Stomach smooth muscle (tissue), 2 donors: ENCODE data around the gene AP1G1.
"Not testable (repeated sequence)": the region's sequence is repeated elsewhere in the genome, so short reads cannot be mapped to it uniquely, and the experiment has no call there.

ENCODE experiments used
- H3K27ac ChIP-seq: one replicate; pipeline ENCODE4 v1.7.0; 2013; ENCODE audit warnings: mild to moderate bottlenecking, low read length, inconsistent platforms
- H3K27me3 ChIP-seq, 2 donors: one replicate each; pipeline ENCODE4 v1.7.0; 2013; ENCODE audit warnings: low read length in 2 of 2; ENCODE audit not compliant: insufficient read depth in 2 of 2, control insufficient read depth in 1 of 2
- H3K36me3 ChIP-seq, 2 donors: one replicate each; pipeline ENCODE4 v1.7.0; 2013; ENCODE audit warnings: low read length in 2 of 2; ENCODE audit not compliant: control insufficient read depth in 2 of 2, insufficient read depth in 2 of 2
- H3K4me1 ChIP-seq: one replicate; pipeline ENCODE4 v1.7.0; 2013; ENCODE audit warnings: low read length; ENCODE audit not compliant: control insufficient read depth, insufficient read depth
- H3K4me3 ChIP-seq, 2 donors: one replicate each; pipeline ENCODE4 v1.7.0; 2013; ENCODE audit warnings: low read length in 2 of 2
- H3K9ac ChIP-seq, 2 donors: one replicate each; pipeline ENCODE4 v1.7.0; 2013; ENCODE audit warnings: low read length in 2 of 2, mild to moderate bottlenecking in 1 of 2
- H3K9me3 ChIP-seq, 2 donors: one replicate each; pipeline ENCODE4 v1.7.0; 2013; ENCODE audit warnings: low read length in 2 of 2; ENCODE audit not compliant: control insufficient read depth in 2 of 2
- donor health status: healthy.
- donor health status: Pancreatic carcinoma.

The AP1G1 gene

DNA sequence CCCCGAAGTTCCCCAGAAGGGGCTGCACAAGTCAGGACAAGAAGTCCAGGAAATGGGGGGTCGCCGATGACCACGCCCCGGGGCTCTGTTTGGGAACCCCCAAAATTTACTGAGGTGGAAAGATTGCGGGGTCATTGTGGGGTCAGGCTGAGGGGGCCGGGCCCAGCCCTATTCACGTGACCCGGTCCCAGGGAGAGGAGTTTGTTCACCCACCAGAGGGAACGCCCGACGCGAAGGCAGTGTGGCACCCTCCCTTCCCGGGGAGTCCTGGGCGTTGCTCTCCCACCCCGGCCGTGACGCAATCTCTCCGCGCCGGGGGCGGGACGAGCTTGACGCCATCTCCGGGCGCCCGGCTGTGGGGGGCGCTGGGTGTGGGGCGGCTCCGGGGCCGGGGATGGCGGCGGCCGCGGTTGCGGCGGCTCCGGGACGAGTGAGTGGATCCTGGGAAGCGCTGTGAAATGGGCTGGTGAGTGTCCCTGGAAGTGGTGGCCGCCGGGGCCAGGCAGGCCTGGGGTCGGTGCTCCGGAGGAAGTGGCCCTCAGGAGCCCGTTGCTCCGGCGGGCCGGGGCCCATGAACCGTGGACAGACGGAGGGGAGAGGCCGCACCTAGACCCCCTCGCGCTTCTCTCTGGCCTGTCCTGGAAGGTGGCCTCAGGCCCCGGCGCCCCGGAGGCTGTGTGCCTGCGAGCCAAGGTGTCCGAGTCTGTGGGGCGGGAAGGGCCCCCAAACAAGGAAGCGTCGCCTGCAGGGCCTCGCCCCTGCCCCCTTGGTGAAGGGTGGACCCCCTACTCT is 37.2 kb upstream of the AP1G1 start, which contains the start of gene ATXN1L:
TSS of gene ATXN1L (plus strand) at position 338 of the 792 bp plus-strand sequence. CDS start 3,765 bp downstream, outside the sequence.
- Histone ChIP-seq H3K4me3 (peak within 1 kb of the TSS; percentile 73 to 94), H3K36me3 (peaks cover 16 to 17% of the 10 kb centered on the region in 2 donors), H3K9me3 (no peaks in the 10 kb centered on the region), H3K27ac (peak within 1 kb of the TSS; percentile 82), H3K9ac (peak within 1 kb of the TSS; percentile 94), H3K4me1 (peaks cover 10% of the 10 kb centered on the region), H3K27me3 (no peaks in the 10 kb centered on the region)

DNA sequence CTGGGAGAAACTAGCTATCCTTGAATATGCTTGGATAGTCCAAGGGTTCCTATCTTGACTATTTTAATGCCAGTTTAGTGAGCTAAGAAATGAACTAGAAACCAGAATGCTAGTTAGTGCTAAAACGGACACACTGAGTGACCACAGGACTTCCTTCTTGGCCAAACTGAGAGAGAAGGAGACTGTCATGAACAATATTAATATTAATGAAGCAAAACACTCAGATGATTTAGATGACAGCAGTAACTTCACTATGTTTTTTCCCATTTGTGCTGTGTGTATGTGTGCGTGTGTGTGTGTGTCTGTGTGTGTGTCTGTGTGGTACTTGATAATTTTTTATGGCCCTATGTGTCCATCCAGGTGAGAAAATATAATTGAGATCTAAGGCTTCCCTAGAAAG is 34.9 kb upstream of the AP1G1 start:
- Histone ChIP-seq H3K27me3 (no peaks in the 10 kb centered on the region), H3K27ac (no peak overlapping the region)

DNA sequence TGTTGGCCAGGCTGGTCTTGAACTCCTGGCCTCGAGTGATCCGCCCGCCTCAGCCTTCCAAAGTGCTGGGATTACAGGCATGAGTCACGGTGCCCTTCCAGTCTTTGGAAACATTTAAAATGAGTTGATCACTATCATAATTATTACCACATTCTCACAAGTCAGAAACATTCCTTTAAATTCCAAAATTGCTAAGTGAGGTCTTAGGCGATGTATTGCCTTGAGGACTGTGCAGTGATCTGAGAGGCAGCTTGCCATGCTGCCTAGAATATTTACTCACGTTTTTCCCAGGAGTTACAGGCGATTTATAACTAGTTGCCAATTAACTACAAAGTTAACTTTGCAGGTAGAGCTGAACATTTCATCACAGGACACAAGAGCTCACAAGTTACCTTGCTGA is 31.4 kb upstream of the AP1G1 start:
- Histone ChIP-seq H3K4me1 (no peaks in the 10 kb centered on the region), H3K27me3 (no peaks in the 10 kb centered on the region), H3K4me3 (no peak overlapping the region), H3K9ac (no peak overlapping the region), H3K36me3 (no peaks in the 10 kb centered on the region), H3K9me3 (no peaks in the 10 kb centered on the region), H3K27ac (no peak overlapping the region)

More for the DNA sequence above, 34.9 kb upstream of the AP1G1 start:
- Histone ChIP-seq H3K9me3 (no peaks in the 10 kb centered on the region), H3K4me1 (peaks cover 10% of the 10 kb centered on the region), H3K36me3 (peaks cover 0 to 1% of the 10 kb centered on the region in 2 donors), H3K4me3 (no peak overlapping the region), H3K9ac (no peak overlapping the region)

DNA sequence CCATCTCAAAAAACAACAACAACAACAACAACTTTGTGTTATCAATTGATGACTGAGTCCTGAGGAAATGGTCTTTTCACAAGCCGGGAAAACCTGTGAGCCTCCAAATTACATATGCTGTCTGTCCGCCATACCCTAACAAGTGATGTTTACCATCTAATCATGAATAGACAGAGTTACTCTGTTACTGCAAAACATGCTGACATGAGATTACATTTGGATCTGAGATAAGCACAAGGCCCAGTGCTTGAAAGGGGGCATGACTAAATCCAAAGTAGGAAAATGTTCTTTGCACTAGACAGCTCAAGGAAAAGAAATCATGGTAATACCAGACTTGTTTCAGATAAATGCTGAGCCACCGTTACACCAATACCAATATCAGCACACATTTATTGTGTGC is 28.5 kb upstream of the AP1G1 start:
- no peaks in the 10 kb centered on the region for H3K4me1 ChIP-seq
- H3K27ac ChIP-seq, result no peak overlapping the region
- no peaks in the 10 kb centered on the region for H3K9me3 ChIP-seq

DNA sequence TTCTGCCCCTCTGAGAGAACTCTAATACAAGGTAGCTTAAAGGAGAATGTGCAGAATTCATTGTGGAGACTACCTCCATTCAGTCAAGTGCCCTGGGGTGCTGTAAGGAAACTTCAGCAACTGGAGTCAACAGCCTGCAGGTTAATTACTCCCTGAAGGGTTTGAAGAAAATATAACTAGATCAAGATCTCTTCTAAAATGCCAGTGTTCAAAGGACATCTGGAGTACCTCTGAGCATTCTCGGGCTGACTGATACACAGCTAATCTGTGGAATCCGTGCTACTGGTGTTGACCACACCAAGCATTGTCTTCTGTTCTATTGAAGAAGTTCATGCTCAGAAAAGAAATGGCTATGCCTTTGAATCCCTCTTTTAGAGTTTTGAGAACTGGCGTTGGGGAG is 25.7 kb upstream of the AP1G1 start:
- H3K27ac ChIP-seq, result no peak overlapping the region
- H3K27me3 ChIP-seq, result no peaks in the 10 kb centered on the region
- no peak overlapping the region for H3K9ac ChIP-seq
- no peak overlapping the region for H3K4me3 ChIP-seq
- H3K4me1 ChIP-seq, result no peaks in the 10 kb centered on the region
- H3K9me3 ChIP-seq, result no peaks in the 10 kb centered on the region
- H3K36me3 ChIP-seq, result no peaks in the 10 kb centered on the region

More for the DNA sequence above, 28.5 kb upstream of the AP1G1 start:
- no peak overlapping the region for H3K9ac ChIP-seq
- H3K36me3 ChIP-seq, result no peaks in the 10 kb centered on the region
- no peak overlapping the region for H3K4me3 ChIP-seq
- no peaks in the 10 kb centered on the region for H3K27me3 ChIP-seq

DNA sequence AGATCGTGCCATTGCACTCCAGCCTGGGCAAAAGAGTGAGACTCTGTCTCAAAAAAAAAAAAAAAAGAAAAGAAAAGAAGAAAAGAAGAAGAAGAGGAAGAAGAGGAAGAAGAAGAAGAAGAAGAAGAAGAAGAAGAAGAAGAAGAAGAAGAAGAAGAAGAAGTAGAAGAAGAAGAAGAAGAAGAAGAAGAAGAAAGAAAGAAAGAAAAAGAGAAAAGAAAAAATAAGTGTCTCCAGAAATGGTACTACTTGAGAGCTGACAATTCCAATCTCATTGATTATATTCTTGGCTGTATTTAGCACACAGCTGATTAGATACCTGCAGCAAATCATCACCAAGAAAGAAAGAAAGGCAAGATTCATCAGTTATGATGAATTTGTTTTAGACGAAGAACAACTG is 23.5 kb upstream of the AP1G1 start:
- H3K9me3 ChIP-seq, H3K9ac ChIP-seq, H3K36me3 ChIP-seq, H3K27me3 ChIP-seq, H3K27ac ChIP-seq, H3K4me1 ChIP-seq, H3K4me3 ChIP-seq: not testable (repeated sequence)

DNA sequence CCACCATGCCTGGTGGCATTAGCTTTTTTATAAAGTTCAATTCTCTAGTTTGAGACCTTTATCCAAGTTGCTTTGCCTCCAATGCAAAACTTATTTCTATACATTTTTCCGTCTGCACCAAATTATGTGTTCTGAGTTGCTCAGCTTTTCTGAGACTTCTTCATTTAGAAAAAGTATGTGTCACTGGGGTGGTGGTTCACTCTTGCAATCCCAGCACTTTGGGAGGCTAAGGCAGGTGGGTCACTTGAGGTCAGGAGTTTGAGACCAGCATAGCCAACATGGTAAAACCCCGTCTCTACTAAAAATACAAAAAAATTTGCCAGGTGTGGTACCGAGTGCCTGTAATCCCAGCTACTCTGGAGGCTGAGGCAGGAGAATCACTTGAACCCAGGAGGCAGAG is 23.1 kb upstream of the AP1G1 start:
- H3K9ac ChIP-seq, H3K4me1 ChIP-seq, H3K9me3 ChIP-seq, H3K36me3 ChIP-seq, H3K27me3 ChIP-seq, H3K27ac ChIP-seq, H3K4me3 ChIP-seq: not testable (repeated sequence)

DNA sequence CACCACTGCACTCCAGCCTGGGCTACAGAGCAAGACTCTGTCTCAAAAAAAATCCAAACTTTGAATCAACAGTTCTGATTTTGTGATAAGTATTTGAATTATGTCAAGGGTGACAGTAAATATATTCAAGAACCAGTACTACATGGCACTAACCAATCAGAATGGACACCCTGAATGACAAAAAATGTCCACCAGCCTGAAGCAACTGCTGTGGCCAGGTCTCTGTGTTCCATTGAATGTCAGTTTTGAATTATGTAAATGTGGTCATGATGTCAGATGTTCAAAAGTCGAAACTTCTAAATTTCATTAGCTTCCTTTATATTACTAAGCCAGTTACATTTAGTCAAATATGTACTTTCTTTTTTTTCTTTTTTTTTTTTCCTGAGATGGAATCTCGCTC is 21.7 kb upstream of the AP1G1 start:
- no peak overlapping the region for H3K9ac ChIP-seq
- no peaks in the 10 kb centered on the region for H3K27me3 ChIP-seq
- no peaks in the 10 kb centered on the region for H3K36me3 ChIP-seq
- no peaks in the 10 kb centered on the region for H3K9me3 ChIP-seq
- H3K4me3 ChIP-seq, result no peak overlapping the region
- no peak overlapping the region for H3K27ac ChIP-seq
- no peaks in the 10 kb centered on the region for H3K4me1 ChIP-seq

DNA sequence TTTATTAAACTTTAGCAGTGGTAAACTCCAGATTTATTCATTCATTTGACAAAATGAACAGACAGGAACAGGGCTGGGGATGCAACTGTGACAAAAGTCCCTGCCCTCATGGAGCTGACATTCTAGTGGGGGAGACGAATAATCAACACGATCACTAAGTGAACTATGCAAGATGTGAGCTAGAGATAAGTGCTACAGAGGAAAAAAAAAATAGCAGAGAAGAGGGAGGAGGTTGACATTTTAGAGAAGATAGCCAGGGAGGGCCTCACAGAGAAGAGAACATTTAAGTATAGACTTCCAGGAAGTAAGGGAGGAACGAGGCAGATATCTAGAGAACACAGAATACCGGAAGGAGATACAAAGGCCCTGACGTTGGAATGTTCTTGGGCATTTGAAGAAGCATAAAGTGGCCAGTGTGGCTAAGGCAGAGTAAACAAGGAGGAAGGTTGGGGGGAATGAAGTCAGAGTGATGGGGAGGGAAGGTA is 17.9 kb upstream of the AP1G1 start:
- H3K27me3 ChIP-seq, result no peaks in the 10 kb centered on the region
- no peaks in the 10 kb centered on the region for H3K4me1 ChIP-seq
- H3K27ac ChIP-seq, result no peak overlapping the region
- H3K36me3 ChIP-seq, result no peaks in the 10 kb centered on the region
- H3K9ac ChIP-seq, result no peak overlapping the region
- H3K9me3 ChIP-seq, result no peaks in the 10 kb centered on the region
- no peak overlapping the region for H3K4me3 ChIP-seq

DNA sequence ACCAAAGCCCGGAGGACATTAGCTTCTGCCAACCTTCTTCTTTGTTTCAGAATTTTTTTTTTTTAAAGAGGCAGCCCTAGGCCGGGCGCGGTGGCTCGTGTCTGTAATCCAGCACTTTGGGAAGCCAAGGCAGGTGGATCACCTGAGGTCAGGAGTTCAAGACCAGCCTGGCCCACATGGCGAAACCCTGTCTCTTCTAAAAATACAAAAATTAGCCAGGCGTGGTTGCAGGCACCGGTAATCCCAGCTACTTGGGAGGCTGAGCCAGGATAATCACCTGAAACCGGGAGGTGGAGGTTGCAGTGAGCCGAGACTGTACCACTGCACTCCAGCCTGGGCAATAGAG is 8.5 kb upstream of the AP1G1 start:
- Histone ChIP-seq H3K27ac (peak overlapping the region; percentile 71), H3K9ac (peak overlapping the region; percentile 42 to 55), H3K4me1 (peaks cover 17% of the 10 kb centered on the region), H3K4me3 (peak overlapping the region in 1 of 2 donors; percentile 25)
- H3K36me3 ChIP-seq, H3K27me3 ChIP-seq, H3K9me3 ChIP-seq: not testable (repeated sequence)

DNA sequence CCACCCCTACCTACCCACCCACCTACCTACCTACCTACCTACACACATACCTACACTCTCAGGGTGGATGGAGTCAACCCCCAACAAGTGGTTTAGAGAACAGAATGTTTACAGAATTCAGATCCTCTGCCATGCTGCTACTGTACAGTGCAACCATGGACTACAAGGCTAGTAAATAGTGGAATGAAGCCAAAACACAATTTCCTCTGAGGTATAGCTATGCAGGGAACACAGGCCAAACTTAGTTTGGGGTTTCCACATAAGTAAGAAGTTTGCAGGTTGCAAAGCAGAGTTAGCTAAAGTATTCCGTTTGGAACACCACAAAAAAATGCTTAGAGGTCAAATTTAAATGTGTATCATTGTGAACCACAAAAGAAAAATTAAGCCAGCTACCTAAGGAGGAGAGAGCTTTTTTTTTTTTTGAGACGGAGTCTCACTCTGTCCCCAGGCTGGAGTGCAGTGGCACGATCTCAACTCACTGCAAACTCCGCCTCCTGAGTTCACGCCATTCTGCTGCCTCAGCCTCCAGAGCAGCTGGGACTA is 2.7 kb upstream of the AP1G1 start:
- Histone ChIP-seq H3K27ac (no peak overlapping the region), H3K4me1 (peaks cover 4% of the 10 kb centered on the region), H3K9ac (no peak overlapping the region), H3K36me3 (no peaks in the 10 kb centered on the region), H3K27me3 (no peaks in the 10 kb centered on the region), H3K4me3 (no peak overlapping the region), H3K9me3 (no peaks in the 10 kb centered on the region)
